Natural killer cell treated with Interleukin-12 subunit alpha and Interleukin-12 subunit beta and Interleukin-15 and Interleukin-18, amount 100 ng/mL, for 72 hours (primary cell): ENCODE results near the gene ABCC3. TPM values are rescaled to one million over a fixed set of nuclear protein-coding genes. Genes with fewer than 3 reads are reported as not detected.
A peak's percentile ranks its signal among the peaks of the same experiment; 100 is the strongest.

Experiments
- ATAC-seq, 2 donors: fragments of 150-1000 bp; cut with Tn5 transposase in 1 of 2; sonication (Bioruptor Pico), chemical (Tn5 transposase) in 1 of 2; 2 replicates each; pipeline ENCODE4 v1.10.0; 2021
- DNase-seq: peaks from one replicate; pipeline ENCODE4 v3.0.0; 2022; ENCODE audit warnings: low spot score
- H3K27ac Mint-ChIP-seq, 2 donors: 1 replicate in 1 of 2; 2 replicates in 1 of 2; pipeline ENCODE4 v1.8.0; 2022; ENCODE audit warnings: mixed read lengths in 2 of 2, mild to moderate bottlenecking in 1 of 2, moderate library complexity in 1 of 2
- H3K27me3 Mint-ChIP-seq, 2 donors: 1 replicate in 1 of 2; 2 replicates in 1 of 2; pipeline ENCODE4 v1.8.0; 2022; ENCODE audit warnings: mixed read lengths in 2 of 2
- H3K36me3 Mint-ChIP-seq: one replicate; pipeline ENCODE4 v1.8.0; 2022; ENCODE audit warnings: mixed read lengths
- H3K4me1 Mint-ChIP-seq, 2 donors: 1 replicate in 1 of 2; 2 replicates in 1 of 2; pipeline ENCODE4 v1.8.0; 2022; ENCODE audit warnings: low read depth in 2 of 2, mixed read lengths in 2 of 2, mild to moderate bottlenecking in 1 of 2
- H3K4me3 Mint-ChIP-seq: one replicate; pipeline ENCODE4 v1.8.0; 2022; ENCODE audit warnings: mixed read lengths
- H3K9me3 Mint-ChIP-seq: 2 replicates; pipeline ENCODE4 v1.8.0; 2022; ENCODE audit warnings: mixed read lengths
- total RNA-seq, 2 donors: library from RNA; stranded (reverse); gene quantifications; one replicate each; pipeline ENCODE4 v1.2.3, GENCODE V29; 2022

The ABCC3 gene
- total RNA-seq, 2 donors from 2014 or later = not detected

- ATAC-seq = no peak
- Mint-ChIP-seq H3K9me3 (no peaks in the 10 kb centered on the region), H3K27ac (no peak overlapping the region), H3K4me3 (no peak overlapping the region), H3K27me3 (peaks cover 18 to 31% of the 10 kb centered on the region in 2 donors), H3K36me3 (no peaks in the 10 kb centered on the region), H3K4me1 (peaks cover 0 to 2% of the 10 kb centered on the region in 2 donors)
- no peak for DNase-seq
Measured at GRCh38 chr17:50638606-50638965, 3.9 kb downstream of the ABCC3 start.

DNA sequence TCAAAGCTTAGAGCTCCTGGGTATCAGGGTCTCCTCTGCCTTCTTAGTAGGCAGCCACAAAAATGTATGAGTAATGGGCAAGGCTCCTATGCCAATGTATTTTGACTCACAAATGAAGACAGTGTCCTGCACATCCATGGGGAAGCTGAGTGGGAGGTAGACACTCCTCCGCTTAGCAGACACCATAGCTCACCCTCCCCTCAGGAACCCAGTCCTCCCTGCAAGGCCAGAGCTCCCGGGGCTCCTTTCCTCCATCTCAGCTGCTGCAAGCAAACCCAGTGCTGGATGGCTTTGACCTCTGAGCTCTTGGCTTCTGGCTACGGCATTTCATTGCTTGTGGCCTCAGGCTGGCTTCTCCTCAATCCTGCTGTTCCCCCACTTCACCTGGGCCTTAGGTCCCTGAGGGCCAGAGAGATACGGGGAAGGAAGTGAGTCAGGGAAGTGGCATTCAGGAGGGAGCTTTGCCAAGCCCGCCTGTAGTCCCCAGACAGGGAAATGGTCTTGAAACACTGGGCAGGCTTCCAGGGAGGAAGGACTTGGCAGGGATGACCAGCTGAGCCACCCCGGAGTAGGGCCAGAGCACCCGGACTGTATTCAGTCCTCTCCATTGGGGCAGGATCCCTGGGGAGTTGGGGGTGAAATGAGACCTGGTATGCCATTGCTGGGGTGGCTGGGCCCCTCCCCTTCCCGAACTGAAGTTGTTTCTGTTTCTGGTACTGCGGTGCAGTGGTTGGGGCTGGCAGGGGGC, 4.5 kb downstream of the ABCC3 start:
- H3K4me3 Mint-ChIP-seq = no peak overlapping the region
- no peak for ATAC-seq
- H3K27me3 Mint-ChIP-seq = peaks cover 15 to 29% of the 10 kb centered on the region in 2 donors
- H3K4me1 Mint-ChIP-seq = no peaks in the 10 kb centered on the region
- H3K9me3 Mint-ChIP-seq = no peaks in the 10 kb centered on the region
- peak; percentile 59 for DNase-seq
- H3K36me3 Mint-ChIP-seq = no peaks in the 10 kb centered on the region
- no peak overlapping the region for H3K27ac Mint-ChIP-seq

GRCh38 chr17:50640686-50641351, 6.1 kb downstream of the ABCC3 start:
- no peaks in the 10 kb centered on the region for H3K4me1 Mint-ChIP-seq
- peak; percentile 50 for DNase-seq
- no peaks in the 10 kb centered on the region for H3K36me3 Mint-ChIP-seq
- peaks cover 15 to 29% of the 10 kb centered on the region in 2 donors for H3K27me3 Mint-ChIP-seq
- H3K27ac Mint-ChIP-seq = no peak overlapping the region
- ATAC-seq = no peak
- H3K9me3 Mint-ChIP-seq = no peaks in the 10 kb centered on the region
- no peak overlapping the region for H3K4me3 Mint-ChIP-seq

GRCh38 chr17:50641357-50641756, 6.7 kb downstream of the ABCC3 start:
- Mint-ChIP-seq H3K9me3 (no peaks in the 10 kb centered on the region), H3K36me3 (no peaks in the 10 kb centered on the region), H3K4me1 (no peaks in the 10 kb centered on the region), H3K27ac (no peak overlapping the region), H3K4me3 (no peak overlapping the region), H3K27me3 (peaks cover 13 to 29% of the 10 kb centered on the region in 2 donors)
- DNase-seq (peak; percentile 10), ATAC-seq (no peak)

GRCh38 chr17:50642071-50642721, 7.5 kb downstream of the ABCC3 start:
- H3K4me3 Mint-ChIP-seq = no peak overlapping the region
- H3K4me1 Mint-ChIP-seq = no peaks in the 10 kb centered on the region

DNA sequence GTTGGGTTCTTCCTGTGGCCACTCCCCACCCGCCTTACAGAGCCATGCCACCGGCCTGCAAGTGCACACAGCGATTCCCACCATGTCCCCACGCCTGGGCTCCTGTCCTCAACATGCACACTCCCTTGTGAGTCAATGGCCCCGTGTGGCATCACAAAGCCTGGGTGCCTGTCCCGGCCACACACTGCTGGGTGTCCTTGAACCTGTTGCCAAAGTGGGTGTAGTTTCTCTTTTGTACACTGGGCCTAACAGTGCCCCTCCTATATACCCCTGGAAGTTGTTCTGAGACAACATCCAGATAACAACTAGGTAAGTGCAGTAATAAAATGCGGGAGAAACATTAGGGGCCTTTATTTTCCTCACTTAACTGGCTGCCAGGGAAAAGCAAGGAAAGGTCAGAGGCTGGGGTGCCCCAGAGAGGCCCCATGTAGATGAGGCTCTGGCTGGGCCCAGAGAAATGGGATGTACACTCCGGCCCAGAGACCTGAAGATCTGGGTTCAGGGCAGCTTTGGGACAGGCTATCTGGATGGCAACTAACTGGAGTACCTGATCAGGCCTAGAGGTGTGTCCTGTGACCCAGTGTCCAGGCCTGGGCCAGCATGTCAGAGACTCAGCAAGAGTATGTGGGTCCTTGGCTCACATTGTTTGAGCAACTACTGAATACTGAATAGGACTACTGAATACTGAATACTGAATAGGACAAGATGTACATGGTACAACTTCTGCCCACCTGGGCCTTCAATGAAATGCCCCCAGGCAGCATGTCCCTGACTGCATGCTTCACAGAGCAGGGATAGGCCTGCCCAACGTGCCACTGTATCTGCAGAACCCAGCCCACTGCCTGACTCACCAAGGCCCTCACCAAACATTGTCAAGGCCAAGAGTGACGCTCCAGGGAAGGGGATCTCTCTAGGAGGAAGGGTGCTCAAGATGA, 8.3 kb downstream of the ABCC3 start:
- Mint-ChIP-seq H3K36me3 (no peaks in the 10 kb centered on the region), H3K27me3 (peaks cover 13 to 25% of the 10 kb centered on the region in 2 donors), H3K4me3 (no peak overlapping the region), H3K4me1 (no peaks in the 10 kb centered on the region), H3K9me3 (no peaks in the 10 kb centered on the region), H3K27ac (no peak overlapping the region)
- ATAC-seq = peak in 1 of 2 donors; percentile 4
- no peak for DNase-seq

More at GRCh38 chr17:50642071-50642721, 7.5 kb downstream of the ABCC3 start:
- DNase-seq = no peak
- Mint-ChIP-seq H3K27ac (no peak overlapping the region), H3K36me3 (no peaks in the 10 kb centered on the region), H3K27me3 (peaks cover 17 to 29% of the 10 kb centered on the region in 2 donors), H3K9me3 (no peaks in the 10 kb centered on the region)
- ATAC-seq = no peak

- DNase-seq (no peak), ATAC-seq (no peak)
- Mint-ChIP-seq H3K27ac (no peak overlapping the region), H3K9me3 (no peaks in the 10 kb centered on the region), H3K27me3 (peaks cover 19 to 23% of the 10 kb centered on the region in 2 donors), H3K4me3 (no peak overlapping the region), H3K4me1 (no peaks in the 10 kb centered on the region), H3K36me3 (no peaks in the 10 kb centered on the region)
Measured at GRCh38 chr17:50645748-50646682, 11.3 kb downstream of the ABCC3 start.

DNA sequence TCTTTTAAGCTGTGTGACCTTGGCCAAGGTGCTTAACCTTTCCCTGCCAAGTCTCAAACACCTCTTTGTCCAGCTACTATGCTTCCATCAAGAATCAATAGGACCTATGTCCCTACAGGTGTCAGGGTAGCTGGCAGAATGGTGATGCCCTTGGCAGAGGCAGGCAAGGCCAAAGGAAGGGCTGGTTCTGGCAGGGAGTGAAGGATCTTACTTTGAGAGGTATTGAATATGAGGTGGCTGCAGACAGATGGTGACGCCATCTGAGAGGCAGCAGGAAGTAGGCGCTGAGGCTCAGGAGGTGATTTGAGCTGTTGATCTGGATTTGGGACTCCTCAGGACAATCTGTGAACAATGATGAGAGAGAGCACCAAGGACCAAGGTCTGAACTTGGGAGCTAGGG, 12.5 kb downstream of the ABCC3 start:
- DNase-seq (no peak), ATAC-seq (no peak)
- peaks cover 19 to 23% of the 10 kb centered on the region in 2 donors for H3K27me3 Mint-ChIP-seq
- H3K4me3 Mint-ChIP-seq = no peak overlapping the region
- no peak overlapping the region for H3K27ac Mint-ChIP-seq
- no peaks in the 10 kb centered on the region for H3K36me3 Mint-ChIP-seq
- H3K4me1 Mint-ChIP-seq = no peaks in the 10 kb centered on the region
- no peaks in the 10 kb centered on the region for H3K9me3 Mint-ChIP-seq

- Mint-ChIP-seq H3K4me1 (no peaks in the 10 kb centered on the region), H3K27me3 (peaks cover 15 to 19% of the 10 kb centered on the region in 2 donors), H3K4me3 (no peak overlapping the region), H3K36me3 (no peaks in the 10 kb centered on the region), H3K9me3 (no peaks in the 10 kb centered on the region), H3K27ac (no peak overlapping the region)
- no peak for DNase-seq
- no peak for ATAC-seq
Measured at GRCh38 chr17:50649042-50649908, 14.6 kb downstream of the ABCC3 start.

DNA sequence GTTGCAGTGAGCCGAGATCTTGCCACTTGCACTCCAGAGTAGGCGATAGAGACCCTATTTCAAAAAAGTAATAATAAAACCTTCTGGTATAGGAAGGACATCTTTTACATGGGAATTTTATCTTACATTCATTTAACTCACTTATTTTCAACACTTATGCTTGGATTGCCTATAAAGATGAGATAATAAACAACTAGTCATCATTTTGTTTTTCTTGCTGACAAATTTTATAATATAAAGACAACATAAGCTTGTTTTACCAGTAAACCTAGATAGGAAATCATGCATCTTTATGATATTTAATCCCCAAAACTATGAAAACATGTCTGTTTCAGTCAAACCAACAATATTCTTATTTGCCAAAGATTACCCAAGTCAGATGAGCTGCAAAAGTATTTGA, 17.0 kb downstream of the ABCC3 start:
- ATAC-seq = no peak
- Mint-ChIP-seq H3K27ac (no peak overlapping the region), H3K36me3 (no peaks in the 10 kb centered on the region), H3K9me3 (no peaks in the 10 kb centered on the region), H3K27me3 (peaks cover 6 to 15% of the 10 kb centered on the region in 2 donors), H3K4me3 (no peak overlapping the region), H3K4me1 (no peaks in the 10 kb centered on the region)
- DNase-seq = no peak

DNA sequence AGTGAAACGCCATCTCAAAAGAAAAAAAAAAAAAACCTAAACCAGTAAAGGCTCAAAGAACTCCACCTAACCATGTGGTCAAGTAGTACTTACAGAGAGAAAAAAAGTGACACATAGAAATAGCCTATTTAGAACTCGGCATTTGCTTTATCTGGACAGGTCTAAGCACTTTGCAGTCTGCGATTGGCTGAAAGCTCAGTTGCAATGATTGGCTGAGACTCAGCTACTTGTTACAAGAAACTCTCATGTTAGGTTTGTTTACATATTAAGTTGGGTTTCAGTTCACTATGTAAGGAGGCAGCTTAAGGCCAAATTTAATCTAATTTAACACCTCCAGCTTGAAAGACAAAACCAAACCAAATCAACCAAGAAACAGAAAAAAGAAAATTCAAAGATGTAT, 19.1 kb downstream of the ABCC3 start:
- Mint-ChIP-seq H3K27me3 (peaks cover 0 to 7% of the 10 kb centered on the region in 2 donors), H3K9me3 (no peaks in the 10 kb centered on the region), H3K4me1 (no peaks in the 10 kb centered on the region), H3K4me3 (no peak overlapping the region), H3K36me3 (no peaks in the 10 kb centered on the region), H3K27ac (no peak overlapping the region)
- DNase-seq = no peak
- no peak for ATAC-seq

DNA sequence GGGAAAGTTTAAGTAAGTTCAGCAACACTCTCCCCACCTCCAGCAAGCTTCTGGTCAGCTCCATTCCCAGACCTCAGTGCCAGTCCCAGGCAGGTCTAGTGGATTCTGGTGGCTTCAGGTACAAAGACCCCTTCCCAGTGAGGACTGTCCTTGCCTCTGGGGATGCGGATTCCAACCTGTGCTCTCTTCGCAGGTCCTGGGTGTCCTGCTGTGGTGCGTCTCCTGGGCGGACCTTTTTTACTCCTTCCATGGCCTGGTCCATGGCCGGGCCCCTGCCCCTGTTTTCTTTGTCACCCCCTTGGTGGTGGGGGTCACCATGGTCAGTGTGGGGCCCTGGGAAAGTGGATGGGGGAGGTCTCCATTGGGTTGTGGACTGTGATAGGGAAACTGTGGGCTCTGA, 21.8 kb downstream of the ABCC3 start:
- Mint-ChIP-seq H3K27me3 (peaks cover 2 to 6% of the 10 kb centered on the region in 2 donors), H3K27ac (no peak overlapping the region), H3K4me1 (peaks cover 0 to 5% of the 10 kb centered on the region in 2 donors), H3K9me3 (no peaks in the 10 kb centered on the region), H3K4me3 (no peak overlapping the region), H3K36me3 (no peaks in the 10 kb centered on the region)
- DNase-seq (no peak), ATAC-seq (no peak)
